Thoracic aorta (tissue), 2 donors: ENCODE data around the gene DUSP1. TPM values are rescaled to one million over a fixed set of nuclear protein-coding genes. Genes with fewer than 3 reads are reported as not detected.
A peak's percentile ranks its signal among the peaks of the same experiment; 100 is the strongest.

Experiments
- ATAC-seq: fragments of 150-250 bp; one replicate; pipeline ENCODE4 v1.8.0; 2017; ENCODE audit warnings: low read depth; ENCODE audit not compliant: insufficient number of reproducible peaks, low FRiP score
- DNase-seq: peaks from one replicate; pipeline ENCODE4 v3.0.0-alpha.2; 2020; ENCODE audit warnings: low spot score
- H3K27ac ChIP-seq, 2 donors: fragments of 200-600 bp; sonication (generic); 1 replicate in 1 of 2; 2 replicates in 1 of 2; pipeline ENCODE4 v1.5.1; 2016; ENCODE audit warnings: mild to moderate bottlenecking in 2 of 2, moderate library complexity in 2 of 2
- H3K27me3 ChIP-seq: fragments of 200-600 bp; sonication (generic); replicated peaks from 2 replicates; pipeline ENCODE4 v1.6.0; 2016; ENCODE audit warnings: mild to moderate bottlenecking; ENCODE audit not compliant: insufficient read depth
- H3K36me3 ChIP-seq: fragments of 200-600 bp; sonication (generic); one replicate; pipeline ENCODE4 v1.5.1; 2016
- H3K4me1 ChIP-seq, 2 donors: fragments of 200-600 bp; sonication (generic); 1 replicate in 1 of 2; 2 replicates in 1 of 2; pipeline versions ENCODE4 v1.5.1 to v1.6.0; 2016; ENCODE audit warnings: low read depth in 2 of 2, mild to moderate bottlenecking in 1 of 2; ENCODE audit not compliant: control insufficient read depth in 1 of 2
- H3K4me3 ChIP-seq: fragments of 200-600 bp; sonication (generic); 2 replicates; pipeline ENCODE4 v1.5.1; 2016; ENCODE audit warnings: mild to moderate bottlenecking
- H3K9me3 ChIP-seq: fragments of 200-600 bp; sonication (generic); 2 replicates; pipeline ENCODE4 v1.5.1; 2016
- CTCF ChIP-seq: fragments of 200-600 bp; sonication (generic); IDR thresholded peaks from one replicate; pipeline ENCODE4 v1.5.1; 2019; ENCODE audit warnings: antibody characterized with exemption
- total RNA-seq, 2 donors: library from RNA; depleted of rRNA; stranded (reverse); fragments of >200 nt; gene quantifications; one replicate each; pipeline versions ENCODE4 v1.1.0 to v1.2.3, GENCODE V29; 2016

The DUSP1 gene
- total RNA-seq, 2 donors from 2014 or later = 813 to 3,699 TPM

DNA sequence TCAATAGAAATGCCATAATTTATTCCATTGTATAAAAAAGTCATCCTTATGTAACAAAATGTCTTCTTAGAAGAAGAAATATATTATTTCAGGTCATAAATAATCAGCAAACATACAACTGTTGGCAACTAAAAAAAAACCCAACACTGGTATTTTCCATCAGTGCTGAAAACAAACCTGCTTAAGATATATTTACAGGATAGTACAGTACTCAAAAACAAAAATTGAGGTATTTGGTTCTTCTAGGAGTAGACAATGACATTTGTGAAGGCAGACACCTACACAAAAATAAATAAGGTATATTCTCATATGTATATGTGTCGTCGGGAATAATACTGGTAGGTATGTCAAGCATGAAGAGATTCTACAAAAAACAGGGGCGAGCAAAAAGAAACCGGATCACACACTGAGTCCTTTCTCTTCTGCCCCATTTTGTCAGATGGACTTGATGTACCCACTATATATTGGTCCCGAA lies 2.9 kb downstream of the DUSP1 start:
- no peaks in the 10 kb centered on the region for H3K27me3 ChIP-seq
- no peak for TF ChIP-seq CTCF
- H3K9me3 ChIP-seq = no peaks in the 10 kb centered on the region
- H3K27ac ChIP-seq = peak overlapping the region; percentile 99
- DNase-seq = no peak
- peak overlapping the region; percentile 84 for H3K4me3 ChIP-seq
- H3K36me3 ChIP-seq = peaks cover 31% of the 10 kb centered on the region
- no peak for ATAC-seq
- H3K4me1 ChIP-seq = peaks cover 6 to 17% of the 10 kb centered on the region in 2 donors

- Histone ChIP-seq H3K4me1 (peaks cover 4 to 12% of the 10 kb centered on the region in 2 donors), H3K27ac (peak overlapping the region; percentile 99), H3K9me3 (no peaks in the 10 kb centered on the region), H3K4me3 (peak overlapping the region; percentile 84), H3K36me3 (peaks cover 31% of the 10 kb centered on the region), H3K27me3 (no peaks in the 10 kb centered on the region)
- ATAC-seq = peak; percentile 39
- no peak for TF ChIP-seq CTCF
- peak; percentile 87 for DNase-seq
Measured at GRCh38 chr5:172766287-172767108, 4.5 kb downstream of the DUSP1 start.

GRCh38 chr5:172765766-172766286 lies 5.2 kb downstream of the DUSP1 start:
- H3K9me3 ChIP-seq = no peaks in the 10 kb centered on the region
- H3K4me3 ChIP-seq = peak overlapping the region; percentile 84
- H3K4me1 ChIP-seq = peaks cover 4 to 12% of the 10 kb centered on the region in 2 donors
- TF ChIP-seq CTCF = no peak
- ATAC-seq = peak; percentile 1
- H3K27me3 ChIP-seq = no peaks in the 10 kb centered on the region
- peaks cover 31% of the 10 kb centered on the region for H3K36me3 ChIP-seq
- DNase-seq = no peak
- H3K27ac ChIP-seq = peak overlapping the region; percentile 99

- peaks cover 2% of the 10 kb centered on the region for H3K9me3 ChIP-seq
- peak overlapping the region; percentile 84 for H3K4me3 ChIP-seq
- peak; percentile 52 for ATAC-seq
- H3K27me3 ChIP-seq = no peaks in the 10 kb centered on the region
- peak; percentile 99 for DNase-seq
- TF ChIP-seq CTCF = no peak
- peaks cover 4 to 12% of the 10 kb centered on the region in 2 donors for H3K4me1 ChIP-seq
- H3K36me3 ChIP-seq = peaks cover 28% of the 10 kb centered on the region
- H3K27ac ChIP-seq = peak overlapping the region; percentile 99
Measured at GRCh38 chr5:172764861-172765765, 5.9 kb downstream of the DUSP1 start.

DNA sequence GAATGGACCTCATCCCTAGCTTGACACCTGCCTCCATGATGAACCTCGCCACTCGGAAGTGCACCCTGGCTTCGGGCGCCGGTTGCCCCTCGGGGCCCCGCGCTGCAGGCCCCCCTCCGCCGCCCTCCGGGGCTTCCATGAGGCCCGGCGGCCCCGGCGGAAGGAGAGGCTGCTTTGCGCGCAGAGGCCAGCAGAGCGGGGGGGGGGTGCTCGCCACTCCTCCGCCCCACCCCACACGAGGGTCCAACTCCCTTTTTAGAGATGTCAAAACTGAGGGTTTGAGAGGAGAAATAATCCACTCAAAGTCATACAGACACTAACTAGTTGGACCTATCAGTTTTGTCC lies 7.9 kb downstream of the DUSP1 start:
- no peak overlapping the region for H3K4me3 ChIP-seq
- peaks cover 2% of the 10 kb centered on the region for H3K9me3 ChIP-seq
- H3K27me3 ChIP-seq = no peaks in the 10 kb centered on the region
- peaks cover 8% of the 10 kb centered on the region for H3K36me3 ChIP-seq
- no peak for TF ChIP-seq CTCF
- ATAC-seq = no peak
- no peak for DNase-seq
- peaks cover 4 to 12% of the 10 kb centered on the region in 2 donors for H3K4me1 ChIP-seq
- H3K27ac ChIP-seq = no peak overlapping the region
